NCI-H146 treated with DMSO at 0.1 percent for 48 hours (cell line): ENCODE results near the gene MAP4K5.
A peak's percentile ranks its signal among the peaks of the same experiment; 100 is the strongest.
"Not testable (repeated sequence)": the region's sequence is repeated elsewhere in the genome, so short reads cannot be mapped to it uniquely, and the experiment has no call there.

Source experiments
- DNase-seq: peaks from one replicate; lab custom pipeline; 2025; ENCODE audit not compliant: unreplicated experiment; lab: John Stamatoyannopoulos, UW

The MAP4K5 gene

DNA sequence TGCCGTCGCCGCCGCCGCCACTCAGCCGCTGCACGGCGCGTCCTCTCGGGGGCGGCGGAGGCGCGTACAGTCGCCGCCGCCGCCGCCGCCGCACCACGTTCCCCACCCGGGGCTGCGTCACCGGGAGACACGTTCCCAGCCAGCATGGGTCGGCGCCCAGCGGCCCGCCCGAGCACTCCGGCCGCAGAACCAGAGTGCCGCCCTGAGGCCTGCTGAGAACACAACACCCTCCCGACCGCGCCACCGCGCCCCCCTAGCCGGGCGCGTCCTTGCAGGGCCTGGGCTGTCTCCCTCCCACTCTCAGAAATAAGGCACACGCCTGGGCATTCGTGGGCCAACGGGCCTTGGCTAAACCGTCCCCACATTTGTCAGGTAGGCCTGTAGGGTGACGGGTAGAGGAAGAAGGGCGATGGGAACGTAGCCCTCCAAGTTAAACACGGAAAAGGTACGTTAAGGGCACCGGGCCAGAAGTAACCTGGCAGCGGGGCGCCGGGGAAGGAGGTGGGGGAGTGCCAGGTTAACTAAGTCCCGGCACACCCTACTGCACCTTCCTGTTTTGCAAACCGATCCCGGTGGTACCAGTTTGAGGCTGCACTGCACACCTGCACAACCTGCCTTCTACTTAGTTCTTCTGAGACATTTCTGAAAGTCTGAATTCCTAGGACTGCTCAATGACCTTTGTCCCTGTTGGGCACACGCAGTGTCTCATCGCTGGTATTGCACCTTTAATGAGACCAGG is at the start of gene MAP4K5:
TSS of gene MAP4K5 (minus strand) at position 68 of the 739 bp plus-strand sequence. CDS start 520 bp downstream, outside the sequence.
- DNase-seq = peak; percentile 63

GRCh38 chr14:50578433-50578832 is 46.1 kb upstream of the MAP4K5 start:
- no peak for DNase-seq

DNA sequence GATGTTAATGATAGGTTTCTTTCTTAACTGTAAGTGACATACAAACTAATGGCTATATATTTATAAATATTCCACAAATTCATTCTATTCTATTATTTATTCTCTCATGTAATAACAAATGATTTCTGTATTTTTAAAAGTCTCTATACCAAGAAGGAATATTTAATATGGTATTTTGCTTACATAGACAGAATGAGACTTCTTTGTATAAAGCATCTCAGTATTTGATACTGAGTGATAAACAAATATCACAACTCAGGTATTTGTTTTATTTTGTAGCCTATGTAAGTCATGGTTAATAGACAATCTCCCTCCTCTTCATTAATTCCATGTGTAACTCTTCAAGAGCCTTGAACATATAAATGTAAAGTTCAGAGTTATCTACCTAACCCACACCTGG is 45.6 kb upstream of the MAP4K5 start:
- DNase-seq = no peak

DNA sequence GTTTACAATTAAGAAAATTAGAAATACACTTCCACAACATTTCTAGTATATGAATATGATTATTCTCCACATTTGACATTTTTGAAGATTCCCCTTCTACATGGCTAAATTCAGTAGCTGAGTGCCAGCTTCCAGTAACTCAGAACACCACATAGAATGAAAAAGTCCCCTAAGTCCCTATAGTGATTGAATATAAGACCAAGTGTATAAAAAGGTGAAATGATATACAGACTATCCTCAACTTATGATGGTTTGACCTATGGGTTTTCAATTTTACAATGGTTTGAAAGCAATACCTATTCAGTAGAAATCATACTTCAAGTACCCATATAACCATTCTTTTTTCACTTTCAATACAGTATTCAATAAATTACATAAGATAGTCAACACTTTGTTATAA is 43.4 kb upstream of the MAP4K5 start:
- no peak for DNase-seq

GRCh38 chr14:50573862-50574261 is 41.5 kb upstream of the MAP4K5 start:
- DNase-seq = no peak

- no peak for DNase-seq
Measured at GRCh38 chr14:50569714-50570274, 37.4 kb upstream of the MAP4K5 start.

GRCh38 chr14:50562841-50563240 is 30.5 kb upstream of the MAP4K5 start:
- DNase-seq = no peak

GRCh38 chr14:50560931-50561285 is 28.5 kb upstream of the MAP4K5 start:
- peak; percentile 61 for DNase-seq

DNA sequence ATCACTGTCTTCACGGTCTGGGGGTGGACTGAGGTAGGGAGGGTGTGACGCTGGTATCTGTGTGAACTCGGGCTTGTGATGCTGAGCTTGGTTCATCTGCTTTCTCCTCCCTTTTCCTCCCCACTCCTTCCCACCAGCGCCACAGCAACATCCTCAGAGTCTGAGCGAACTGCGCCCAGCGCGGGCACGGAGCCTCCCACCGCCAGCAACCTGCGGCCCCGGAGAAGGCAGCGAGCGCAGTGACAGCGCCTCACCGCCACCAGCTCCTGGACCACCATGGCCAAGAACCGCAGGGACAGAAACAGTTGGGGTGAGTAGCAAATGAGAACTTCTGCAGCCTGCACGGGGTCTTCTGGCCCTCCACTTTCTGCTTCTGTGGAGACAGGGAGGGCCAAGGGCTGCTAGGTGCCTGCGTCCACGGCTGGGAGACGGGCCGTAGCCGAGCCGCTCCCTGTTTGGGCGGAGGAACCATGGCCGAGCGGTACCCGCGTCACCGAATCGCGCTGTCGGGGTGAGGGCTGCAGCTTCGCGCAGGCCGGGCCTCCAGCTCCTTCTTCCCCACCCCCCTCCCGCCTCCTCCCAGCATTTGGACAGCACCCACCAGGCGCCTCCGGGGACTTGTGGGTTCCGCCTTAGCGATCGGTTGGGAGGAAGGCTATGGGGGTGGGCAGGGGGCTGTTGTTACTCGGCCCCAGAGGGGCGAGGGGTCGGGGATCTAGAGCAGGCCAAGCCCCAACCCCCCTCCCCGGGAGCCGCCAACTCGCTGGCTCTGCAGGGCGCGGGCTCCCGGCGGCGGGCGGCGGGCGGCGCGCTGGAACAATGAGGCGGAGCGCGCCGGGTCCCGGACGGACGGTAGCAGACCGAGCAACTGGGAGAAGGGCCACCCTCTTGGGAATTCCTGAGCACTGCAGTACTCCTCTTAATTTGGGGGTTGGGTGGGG is 27.9 kb upstream of the MAP4K5 start, which contains the start of gene ATL1:
TSS of gene ATL1 (plus strand) at position 156 of the 941 bp plus-strand sequence. CDS start at position 277, 121 bp downstream.
- peak; percentile 68 for DNase-seq

DNA sequence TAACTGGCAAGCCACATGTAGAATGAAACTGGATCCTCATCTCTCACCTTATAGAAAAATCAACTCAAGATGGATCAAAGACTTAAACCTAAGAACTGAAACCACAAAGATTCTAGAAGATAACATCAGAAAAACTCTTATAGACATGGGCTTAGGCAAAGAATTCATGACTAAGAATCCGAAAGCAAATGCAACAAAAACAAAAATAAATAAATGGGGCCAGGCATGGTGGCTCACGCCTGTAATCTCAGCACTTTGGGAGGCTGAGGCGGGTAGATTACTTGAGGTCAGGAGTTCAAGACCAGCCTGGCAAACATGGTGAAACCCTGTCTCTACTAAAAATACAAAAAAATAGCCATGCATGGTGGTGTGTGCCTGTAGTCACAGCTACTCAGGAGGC is 20.4 kb upstream of the MAP4K5 start:
- DNase-seq = not testable (repeated sequence)

GRCh38 chr14:50551877-50552276 is 19.5 kb upstream of the MAP4K5 start:
- no peak for DNase-seq

DNA sequence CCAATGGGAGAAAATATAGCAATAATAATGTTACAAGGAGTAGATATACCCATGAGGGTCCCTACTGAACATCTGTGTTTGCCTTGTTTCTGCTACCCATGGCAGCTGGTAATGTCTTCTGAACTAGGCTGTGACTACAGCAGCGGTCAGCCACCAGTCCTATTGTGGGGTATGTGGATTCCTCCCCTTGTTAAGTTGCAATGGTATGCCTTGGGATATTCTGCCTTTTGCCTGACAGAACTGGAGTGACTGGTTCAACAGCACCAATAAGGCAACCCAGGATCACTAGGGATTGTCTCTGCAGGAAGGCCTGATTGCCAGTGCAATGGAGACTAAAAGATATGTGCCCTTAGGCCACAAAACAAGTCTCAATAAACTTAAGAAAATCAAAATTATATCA is 17.9 kb upstream of the MAP4K5 start:
- no peak for DNase-seq

DNA sequence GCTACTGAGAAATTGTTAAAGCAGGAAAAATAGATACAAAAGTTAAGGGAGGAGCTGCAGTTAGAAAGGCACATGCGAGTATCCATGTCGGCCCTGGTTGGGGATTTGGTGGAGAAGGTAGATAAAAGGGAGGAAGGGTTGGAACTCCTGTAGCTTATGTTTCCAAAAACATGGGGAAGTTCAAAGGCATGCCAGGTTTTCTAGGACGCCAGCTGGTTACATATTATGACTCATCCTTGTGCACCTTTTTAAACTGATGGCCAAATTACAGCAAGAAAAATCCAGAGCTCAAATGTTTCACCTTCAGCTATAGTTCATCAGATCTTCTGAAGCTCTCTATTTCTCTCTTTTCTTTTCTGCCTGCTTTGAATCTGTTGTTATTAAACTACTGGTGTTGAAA is 13.2 kb upstream of the MAP4K5 start:
- no peak for DNase-seq

- no peak for DNase-seq
Measured at GRCh38 chr14:50544911-50545310, 12.5 kb upstream of the MAP4K5 start.

DNA sequence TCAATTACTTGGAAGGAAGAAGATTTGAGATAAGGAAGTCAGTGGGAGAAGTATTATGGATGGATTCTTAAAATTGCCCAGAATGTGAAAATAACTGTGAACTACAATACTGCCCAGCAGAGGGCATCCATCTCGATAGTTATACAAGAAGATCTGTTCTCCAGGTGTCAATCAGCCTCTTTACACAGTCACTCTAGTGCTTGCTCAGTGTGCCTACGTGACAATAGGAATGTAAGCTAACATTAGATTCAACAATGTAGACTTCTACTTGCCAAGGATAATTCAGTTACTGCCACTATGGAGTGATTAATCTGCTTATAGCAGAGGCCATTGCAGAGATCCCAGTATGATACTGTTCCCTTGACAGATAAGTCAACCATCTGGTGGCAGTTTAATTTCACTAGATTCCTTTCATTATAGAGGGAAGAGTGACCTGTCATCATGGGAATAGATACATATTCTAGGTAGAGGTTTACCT is 10.6 kb upstream of the MAP4K5 start:
- peak; percentile 65 for DNase-seq

DNA sequence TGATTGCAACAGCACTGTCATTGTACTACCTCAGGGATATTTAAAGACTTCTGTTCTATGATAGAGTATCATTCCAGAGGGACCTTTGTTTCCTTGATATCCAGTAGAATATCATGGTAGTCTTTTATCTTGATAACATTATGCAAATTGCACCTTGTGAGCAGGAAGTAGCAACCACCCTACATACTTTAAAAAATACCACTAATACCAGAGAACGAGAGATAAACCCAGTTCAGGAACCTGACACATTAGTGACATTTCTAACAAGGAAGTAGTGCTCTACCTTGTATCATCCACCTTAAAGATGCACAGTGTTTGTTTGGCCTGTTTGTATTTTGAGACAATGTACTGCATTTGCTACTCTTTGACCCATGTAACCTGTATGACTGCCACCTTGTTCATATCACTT is 8.8 kb upstream of the MAP4K5 start:
- no peak for DNase-seq

DNA sequence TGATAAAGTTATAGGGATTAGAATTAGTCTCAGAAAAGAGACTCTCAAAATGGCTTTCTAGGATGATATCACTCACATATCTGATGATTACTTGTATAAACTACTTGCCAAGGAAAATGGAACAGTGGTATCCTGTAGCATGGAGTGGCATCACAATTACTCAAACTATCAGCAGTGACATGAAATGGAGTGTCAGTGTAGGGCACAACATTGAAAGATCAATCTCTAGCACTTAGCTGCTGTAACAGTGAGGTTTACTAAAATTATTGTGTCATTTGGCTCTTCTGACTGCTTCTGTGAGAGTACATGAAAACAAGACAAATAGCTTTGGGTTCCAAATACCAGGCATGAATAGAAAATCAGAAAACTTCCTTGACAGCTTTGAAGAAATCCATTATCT is 6.7 kb upstream of the MAP4K5 start:
- DNase-seq = no peak

GRCh38 chr14:50538034-50538433 is 5.7 kb upstream of the MAP4K5 start:
- not testable (repeated sequence) for DNase-seq

- DNase-seq = no peak
Measured at GRCh38 chr14:50534997-50535396, 2.6 kb upstream of the MAP4K5 start.

GRCh38 chr14:50534416-50534815 is 2.0 kb upstream of the MAP4K5 start:
- no peak for DNase-seq

- DNase-seq = no peak
Measured at GRCh38 chr14:50533806-50534205, 1.4 kb upstream of the MAP4K5 start.
